GM18909 (cell line): Measurements from ENCODE around the gene PPP1R14D.
"Not testable (repeated sequence)": the region's sequence is repeated elsewhere in the genome, so short reads cannot be mapped to it uniquely, and the experiment has no call there.

Experiments
- ATAC-seq: cut with Tn5 transposase; IDR thresholded peaks from one replicate; pipeline ENCODE4 v1.9.1; 2021; ENCODE audit warnings: mild to moderate bottlenecking; ENCODE audit not compliant: unreplicated experiment, poor library complexity

Gene PPP1R14D, protein sequence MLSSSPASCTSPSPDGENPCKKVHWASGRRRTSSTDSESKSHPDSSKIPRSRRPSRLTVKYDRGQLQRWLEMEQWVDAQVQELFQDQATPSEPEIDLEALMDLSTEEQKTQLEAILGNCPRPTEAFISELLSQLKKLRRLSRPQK

GRCh38 chr15:40828447-40829036, at the start of gene PPP1R14D:
TSS of gene PPP1R14D (minus strand) at chr15:40828708. CDS start at chr15:40828641, 67 bp downstream.
- no peak for ATAC-seq

GRCh38 chr15:40877694-40878093, 49.2 kb upstream of the PPP1R14D start:
- no peak for ATAC-seq

DNA sequence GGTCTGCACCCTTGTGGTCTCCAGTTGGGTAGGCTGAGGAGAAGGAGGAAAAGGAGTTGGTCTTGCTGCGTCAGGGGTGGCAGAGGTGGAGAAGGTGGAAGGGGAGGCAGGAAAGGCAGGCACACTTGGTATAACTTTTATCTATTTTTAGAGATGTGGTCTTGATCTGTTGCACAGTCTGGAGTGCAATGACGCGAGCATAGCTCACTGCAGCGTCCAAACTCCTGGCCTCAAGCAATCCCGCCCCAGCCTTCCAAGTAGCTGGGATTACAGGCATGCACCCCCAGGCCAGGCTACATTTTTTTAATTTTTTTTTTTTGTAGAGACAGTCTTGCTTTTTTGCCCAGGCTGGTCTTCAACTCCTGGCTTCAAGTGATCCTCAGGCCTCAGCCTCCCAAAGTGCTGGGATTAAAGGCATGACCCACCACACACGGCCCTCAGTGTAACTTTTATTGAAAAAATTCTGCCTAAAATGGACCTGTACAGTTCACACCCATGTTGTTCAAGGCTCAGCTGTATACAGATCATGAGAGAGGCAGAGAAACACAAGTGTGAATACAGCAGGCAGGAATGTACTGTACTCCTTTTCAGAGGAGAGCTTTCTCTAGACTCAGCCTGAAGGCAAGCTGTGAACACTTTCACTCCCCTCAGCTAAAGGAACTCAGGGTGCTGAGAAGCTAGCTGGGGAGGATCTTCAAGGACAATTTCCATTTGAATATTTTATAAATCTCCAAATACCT, 47.7 kb upstream of the PPP1R14D start:
- no peak for ATAC-seq

- peak; percentile 58 for ATAC-seq
Measured at GRCh38 chr15:40873694-40874561, 45.4 kb upstream of the PPP1R14D start, which contains the start of gene RHOV. TSS of gene RHOV (minus strand) at chr15:40874234. CDS start at chr15:40874139, 95 bp downstream.

DNA sequence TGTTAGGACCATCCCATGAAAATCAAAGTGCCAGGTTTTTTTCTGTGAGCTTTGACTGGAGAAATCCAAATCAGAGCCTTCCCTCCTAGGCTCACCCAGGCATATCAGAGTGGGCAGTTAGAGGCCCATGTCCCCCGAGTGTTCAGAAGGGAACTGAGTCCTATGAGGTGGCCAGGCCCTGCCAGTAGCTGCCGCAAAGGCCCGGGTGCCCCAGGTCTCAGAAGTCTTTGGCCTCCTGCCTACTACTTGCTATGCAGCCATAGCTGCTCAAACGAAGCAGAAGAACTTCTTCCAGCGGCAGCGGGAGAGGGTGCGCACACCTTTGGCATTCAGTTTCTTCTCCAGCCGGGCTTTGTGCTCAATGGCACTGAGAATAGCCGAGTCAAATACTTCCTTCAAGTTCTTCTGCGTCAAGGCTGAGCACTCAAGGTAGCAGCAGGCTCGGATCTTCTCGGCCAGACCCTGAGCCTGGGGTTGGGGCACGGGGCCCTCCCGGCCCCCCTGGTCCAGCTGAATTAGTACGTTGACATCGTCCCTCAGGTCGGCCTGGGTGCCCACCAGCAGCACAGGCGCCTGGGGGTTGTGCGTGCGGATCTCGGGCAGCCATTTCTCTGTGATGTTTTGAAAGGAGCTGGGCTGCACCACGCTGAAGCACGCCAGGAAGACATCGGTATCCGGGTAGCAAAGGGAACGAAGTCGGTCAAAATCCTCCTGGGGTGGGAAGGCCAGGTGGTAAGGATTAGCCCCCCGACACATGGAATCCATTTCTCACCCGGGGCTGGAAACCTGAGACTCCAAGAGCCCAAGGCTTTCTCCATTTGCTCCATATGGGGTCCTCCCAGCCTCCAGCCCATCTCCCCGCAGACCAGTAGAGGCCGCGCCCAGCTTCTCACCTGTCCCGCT, 44.5 kb upstream of the PPP1R14D start:
- ATAC-seq: no peak

GRCh38 chr15:40871749-40872617, 43.5 kb upstream of the PPP1R14D start:
- peak; percentile 49 for ATAC-seq

- ATAC-seq: no peak
Measured at GRCh38 chr15:40870716-40871115, 42.2 kb upstream of the PPP1R14D start.

GRCh38 chr15:40869686-40870085, 41.2 kb upstream of the PPP1R14D start:
- no peak for ATAC-seq

DNA sequence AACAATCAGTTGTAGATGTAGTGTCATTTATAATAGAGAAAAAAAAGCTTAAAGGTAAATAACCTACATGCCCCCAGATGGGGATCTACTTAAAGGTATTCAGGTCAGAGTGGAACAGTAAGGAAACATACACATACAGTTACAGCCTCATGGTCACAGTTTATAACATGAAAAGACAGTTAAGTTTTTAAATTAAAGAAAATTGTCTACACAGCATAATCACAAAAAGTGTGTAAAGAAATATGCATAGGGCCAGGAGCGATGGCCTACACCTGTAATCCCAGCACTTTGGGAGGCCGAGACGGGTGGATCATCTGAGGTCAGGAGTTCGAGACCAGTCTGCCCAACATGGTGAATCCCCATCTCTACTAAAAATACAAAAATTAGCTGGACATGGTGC, 38.7 kb upstream of the PPP1R14D start:
- no peak for ATAC-seq

- no peak for ATAC-seq
Measured at GRCh38 chr15:40863660-40864270, 35.3 kb upstream of the PPP1R14D start.

- ATAC-seq: not testable (repeated sequence)
Measured at GRCh38 chr15:40861147-40861546, 32.6 kb upstream of the PPP1R14D start.

DNA sequence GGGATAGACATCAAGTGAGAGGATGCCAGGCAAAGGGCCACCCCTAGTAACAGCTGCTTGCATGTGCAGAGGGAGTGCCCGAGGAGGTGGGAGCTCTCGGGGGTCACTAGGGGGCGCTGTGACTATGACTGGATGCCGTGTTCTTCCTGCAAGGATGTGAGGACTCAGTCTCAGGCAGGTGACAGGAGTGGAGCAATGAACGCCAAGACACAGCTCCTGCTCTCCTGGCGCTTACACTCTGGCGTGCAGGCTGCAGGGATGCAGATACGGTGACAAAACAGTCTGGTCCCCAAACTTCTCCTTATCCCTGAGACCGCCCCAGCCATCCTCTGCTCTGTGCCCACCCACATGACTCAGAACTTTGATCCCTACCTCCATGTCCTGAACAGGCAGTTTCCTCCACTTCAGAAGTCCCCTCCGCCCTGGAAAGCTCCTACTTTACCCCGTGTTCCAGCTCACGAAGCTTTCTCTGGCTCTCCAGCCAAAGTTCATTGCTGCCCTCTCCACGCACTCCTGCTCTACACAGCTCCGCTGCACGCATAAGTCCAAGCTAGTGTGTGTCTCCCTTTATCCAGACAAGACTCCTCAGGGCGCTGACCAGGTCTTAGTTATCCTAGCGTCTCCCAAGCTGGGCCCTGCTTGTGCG, 30.8 kb upstream of the PPP1R14D start:
- peak; percentile 46 for ATAC-seq

GRCh38 chr15:40858706-40859105, 30.2 kb upstream of the PPP1R14D start:
- no peak for ATAC-seq

GRCh38 chr15:40857601-40858341, 29.3 kb upstream of the PPP1R14D start:
- ATAC-seq: peak; percentile 69

DNA sequence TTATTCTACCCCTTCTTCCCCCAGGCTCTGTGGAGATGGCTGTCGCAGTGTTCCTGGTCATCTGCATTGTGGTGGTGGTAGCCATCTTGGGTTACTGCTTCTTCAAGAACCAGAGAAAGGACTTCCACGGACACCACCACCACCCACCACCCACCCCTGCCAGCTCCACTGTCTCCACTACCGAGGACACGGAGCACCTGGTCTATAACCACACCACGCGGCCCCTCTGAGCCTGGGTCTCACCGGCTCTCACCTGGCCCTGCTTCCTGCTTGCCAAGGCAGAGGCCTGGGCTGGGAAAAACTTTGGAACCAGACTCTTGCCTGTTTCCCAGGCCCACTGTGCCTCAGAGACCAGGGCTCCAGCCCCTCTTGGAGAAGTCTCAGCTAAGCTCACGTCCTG, 28.2 kb upstream of the PPP1R14D start:
- no peak for ATAC-seq

- ATAC-seq: no peak
Measured at GRCh38 chr15:40855706-40856234, 27.3 kb upstream of the PPP1R14D start.

DNA sequence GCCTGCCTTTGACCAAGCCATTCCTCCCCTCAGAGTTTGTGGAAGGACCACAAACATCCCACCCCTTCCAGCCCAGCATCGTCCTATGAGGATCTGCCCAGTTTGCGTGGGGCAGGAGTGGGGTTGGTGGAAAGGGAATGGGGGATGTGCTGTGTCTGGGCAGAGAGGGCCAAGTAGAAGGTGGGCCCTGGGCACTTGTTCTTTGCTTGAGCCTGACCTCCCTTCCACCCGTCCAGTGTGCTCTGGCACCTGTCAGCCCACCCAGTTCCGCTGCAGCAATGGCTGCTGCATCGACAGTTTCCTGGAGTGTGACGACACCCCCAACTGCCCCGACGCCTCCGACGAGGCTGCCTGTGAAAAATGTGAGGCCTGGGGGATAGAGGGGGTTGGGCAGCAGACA, 25.7 kb upstream of the PPP1R14D start:
- ATAC-seq: no peak
